COLO829 (cell line): ENCODE results near the gene FFAR3.

Experiments used
- DNase-seq: peaks from one replicate; pipeline ENCODE4 v3.0.0; 2012; ENCODE audit warnings: low spot score

FFAR3 gene, protein sequence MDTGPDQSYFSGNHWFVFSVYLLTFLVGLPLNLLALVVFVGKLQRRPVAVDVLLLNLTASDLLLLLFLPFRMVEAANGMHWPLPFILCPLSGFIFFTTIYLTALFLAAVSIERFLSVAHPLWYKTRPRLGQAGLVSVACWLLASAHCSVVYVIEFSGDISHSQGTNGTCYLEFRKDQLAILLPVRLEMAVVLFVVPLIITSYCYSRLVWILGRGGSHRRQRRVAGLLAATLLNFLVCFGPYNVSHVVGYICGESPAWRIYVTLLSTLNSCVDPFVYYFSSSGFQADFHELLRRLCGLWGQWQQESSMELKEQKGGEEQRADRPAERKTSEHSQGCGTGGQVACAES

GRCh38 chr19:35357867-35358573 lies at the start of gene FFAR3:
Gene FFAR3 (plus strand): TSS chr19:35358460. CDS start chr19:35358891, 431 bp downstream.
- no peak for DNase-seq

GRCh38 chr19:35308910-35309309 lies 49.4 kb upstream of the FFAR3 start:
- DNase-seq: no peak

DNA sequence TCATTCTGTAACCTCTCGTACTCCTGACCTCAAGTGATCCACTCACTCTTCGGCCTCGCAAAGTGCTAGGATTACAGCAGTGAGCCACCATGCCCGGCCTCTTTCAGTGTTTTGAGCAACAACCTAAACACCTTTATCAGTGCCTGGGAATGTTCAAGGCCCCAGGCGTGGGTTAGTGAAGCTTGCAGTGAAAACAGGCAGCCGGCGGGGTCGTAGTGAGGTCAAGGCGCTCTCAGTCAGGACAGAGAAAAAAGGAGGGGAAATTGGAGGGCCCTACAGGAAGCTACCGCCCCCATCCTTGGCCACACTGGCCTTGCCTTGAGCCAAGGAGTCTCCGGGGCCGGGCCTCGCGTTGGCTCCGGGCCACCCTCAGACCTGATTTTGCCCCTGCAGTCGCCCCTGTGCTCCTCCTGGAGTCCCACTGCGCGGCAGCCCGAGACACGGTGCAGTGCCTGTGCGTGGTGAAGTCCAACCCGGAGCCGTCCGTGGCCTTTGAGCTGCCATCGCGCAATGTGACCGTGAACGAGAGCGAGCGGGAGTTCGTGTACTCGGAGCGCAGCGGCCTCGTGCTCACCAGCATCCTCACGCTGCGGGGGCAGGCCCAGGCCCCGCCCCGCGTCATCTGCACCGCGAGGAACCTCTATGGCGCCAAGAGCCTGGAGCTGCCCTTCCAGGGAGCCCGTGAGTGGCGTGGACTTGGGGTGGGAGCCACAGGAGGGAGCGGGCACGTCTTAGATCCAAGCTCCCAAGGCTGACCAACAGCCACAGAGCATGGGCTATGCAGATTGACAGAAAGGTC lies 48.6 kb upstream of the FFAR3 start:
- peak; percentile 40 for DNase-seq

DNA sequence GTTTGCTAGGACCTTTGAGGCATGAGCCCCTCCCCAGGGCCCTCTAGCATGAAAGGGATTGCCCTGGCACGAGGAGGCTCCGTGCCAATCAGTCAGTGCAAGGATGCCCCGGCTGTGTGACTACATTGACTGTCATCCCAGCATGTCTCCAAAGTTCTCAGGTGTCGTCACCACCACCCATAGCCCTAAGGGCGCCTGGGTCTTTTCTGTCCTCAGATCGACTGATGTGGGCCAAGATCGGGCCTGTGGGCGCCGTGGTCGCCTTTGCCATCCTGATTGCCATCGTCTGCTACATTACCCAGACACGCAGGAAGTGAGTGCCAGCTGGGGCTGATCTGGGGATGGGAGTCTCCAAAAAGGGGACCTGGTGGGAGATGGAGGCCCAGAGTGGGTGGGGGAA lies 47.9 kb upstream of the FFAR3 start:
- no peak for DNase-seq

GRCh38 chr19:35310811-35311465 lies 47.3 kb upstream of the FFAR3 start:
- no peak for DNase-seq

GRCh38 chr19:35311901-35312665 lies 46.2 kb upstream of the FFAR3 start:
- DNase-seq: no peak

- no peak for DNase-seq
Observed at GRCh38 chr19:35313587-35313986, 44.7 kb upstream of the FFAR3 start.

DNA sequence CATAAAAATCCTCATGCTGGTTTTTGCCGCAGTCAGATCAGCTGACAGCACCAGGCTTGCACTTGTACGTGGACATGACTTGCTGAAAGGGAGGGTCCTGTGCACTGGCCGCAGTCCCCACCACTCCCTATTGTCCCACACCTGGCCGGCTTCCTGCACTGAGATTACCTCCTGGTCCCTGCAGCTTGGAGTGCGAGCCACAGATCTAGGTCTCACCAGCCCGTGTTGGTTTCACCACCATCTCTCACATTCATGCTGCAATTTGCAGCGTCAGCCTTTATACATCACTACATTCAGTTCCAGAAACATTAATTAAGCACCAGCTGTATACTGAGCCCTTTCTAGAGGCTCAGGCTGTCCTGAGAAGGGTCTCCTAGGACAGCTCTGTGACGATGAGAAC lies 44.2 kb upstream of the FFAR3 start:
- DNase-seq: no peak

DNA sequence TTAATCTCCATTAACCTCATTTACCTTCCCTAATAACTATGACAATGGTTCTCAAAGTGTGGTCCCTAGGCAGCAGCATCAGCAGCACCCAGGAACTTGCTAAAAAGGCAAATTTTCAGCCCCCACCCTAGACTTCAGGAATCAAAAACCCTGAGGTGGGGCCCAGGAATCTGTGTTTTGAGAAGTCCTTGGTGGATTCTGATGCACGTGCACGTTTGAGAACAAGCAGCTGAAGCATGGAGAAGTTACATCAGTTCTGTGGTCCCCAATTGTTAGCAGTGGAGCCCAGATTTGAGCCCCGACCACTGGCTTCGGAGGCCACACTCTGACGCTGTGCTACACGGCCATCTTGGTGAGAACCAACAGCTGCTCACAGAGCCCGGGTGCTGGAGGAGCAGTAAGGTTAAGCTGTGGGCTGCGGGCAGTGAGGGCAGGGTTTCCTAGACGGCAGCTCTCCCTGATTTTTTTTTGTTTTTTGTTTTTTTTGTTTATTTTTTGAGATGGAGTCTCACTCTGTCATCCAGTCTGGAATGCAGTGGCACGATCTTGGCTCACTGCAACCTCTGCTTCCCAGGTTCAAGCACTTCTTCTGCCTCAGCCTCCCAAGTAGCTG lies 43.3 kb upstream of the FFAR3 start:
- DNase-seq: no peak

GRCh38 chr19:35315883-35316282 lies 42.4 kb upstream of the FFAR3 start:
- DNase-seq: no peak

GRCh38 chr19:35316560-35316959 lies 41.7 kb upstream of the FFAR3 start:
- no peak for DNase-seq

DNA sequence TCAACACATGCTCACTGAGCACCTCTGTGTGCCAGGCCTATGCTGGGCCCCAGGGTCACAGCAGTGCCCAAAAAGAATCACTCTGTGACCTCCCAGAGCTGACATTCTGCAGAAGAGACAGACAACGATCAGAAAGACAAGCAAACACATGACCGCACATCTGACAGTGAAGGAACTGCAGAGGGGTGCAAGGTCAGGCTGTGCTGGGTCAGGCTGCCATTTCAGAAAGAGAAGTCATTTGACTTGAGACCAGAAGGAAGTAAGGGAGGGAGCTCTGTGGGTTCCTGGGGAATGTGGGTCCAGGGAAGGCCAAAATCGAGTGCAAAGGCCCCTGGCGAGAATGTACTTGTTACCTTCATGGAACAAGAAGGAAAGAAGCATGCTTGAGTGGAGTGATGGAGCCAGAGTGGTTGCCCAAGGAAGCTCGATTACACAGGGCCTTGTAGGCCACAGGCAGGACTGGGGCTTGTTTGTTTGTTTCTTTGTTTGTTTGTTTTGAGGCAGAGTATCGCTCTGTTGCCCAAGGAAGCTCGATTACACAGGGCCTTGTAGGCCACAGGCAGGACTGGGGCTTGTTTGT lies 40.7 kb upstream of the FFAR3 start:
- DNase-seq: no peak

DNA sequence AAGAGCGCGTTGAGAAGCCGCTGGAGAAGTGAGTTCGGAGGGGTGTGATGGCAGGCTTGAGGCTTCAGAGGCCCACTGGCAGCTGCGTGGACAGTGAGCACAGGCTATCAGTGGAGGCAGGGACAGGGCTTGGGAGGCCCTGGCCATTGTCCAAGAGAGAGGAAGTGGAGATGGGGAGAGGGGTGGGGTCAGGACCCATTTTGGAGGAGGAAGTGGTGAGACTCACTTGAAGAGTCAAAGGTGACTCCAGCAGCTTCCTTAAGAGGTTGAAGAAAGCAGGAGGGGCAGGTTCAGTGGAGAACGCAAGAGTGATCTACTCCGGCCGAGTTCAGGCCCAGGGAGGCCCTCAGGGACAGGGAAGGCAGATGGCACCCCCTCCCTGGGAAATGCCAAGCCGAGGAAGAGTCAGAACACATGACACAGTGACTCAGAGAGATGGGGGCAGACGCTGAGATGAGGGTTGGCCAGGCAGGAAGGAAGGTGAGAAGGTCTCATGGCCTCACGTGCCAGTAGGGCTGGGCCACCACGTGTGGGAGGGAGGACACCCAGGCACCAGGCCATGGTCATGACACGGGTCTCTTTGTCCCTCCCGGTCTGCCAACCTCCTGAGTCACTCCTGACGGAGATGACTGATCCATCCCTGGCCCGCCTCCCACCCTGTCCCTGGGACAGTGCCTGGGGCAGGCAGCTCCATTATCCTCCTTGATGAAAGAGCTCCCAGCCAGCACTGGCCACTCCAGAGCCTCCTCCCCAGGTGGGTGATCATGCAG lies 39.4 kb upstream of the FFAR3 start:
- peak; percentile 93 for DNase-seq

- no peak for DNase-seq
Observed at GRCh38 chr19:35320065-35320713, 38.1 kb upstream of the FFAR3 start.

DNA sequence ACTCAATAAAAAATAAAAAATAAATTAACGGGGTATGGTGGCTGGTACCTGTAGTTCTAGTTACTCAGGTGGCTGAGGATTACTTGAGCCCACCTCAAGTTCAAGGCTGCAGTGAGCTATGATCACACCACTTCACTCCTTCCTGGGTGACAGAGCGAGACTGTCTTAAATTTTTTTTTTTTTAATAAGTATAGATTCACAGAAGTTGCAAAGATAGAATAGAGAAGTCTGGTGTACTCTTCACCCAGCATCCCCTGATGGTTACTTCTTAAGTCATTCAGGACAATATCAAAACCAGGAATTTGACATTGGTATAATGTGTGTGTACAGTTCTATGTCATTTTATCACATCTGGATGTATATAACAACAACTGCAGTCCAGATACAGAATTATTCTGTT lies 37.0 kb upstream of the FFAR3 start:
- no peak for DNase-seq

DNA sequence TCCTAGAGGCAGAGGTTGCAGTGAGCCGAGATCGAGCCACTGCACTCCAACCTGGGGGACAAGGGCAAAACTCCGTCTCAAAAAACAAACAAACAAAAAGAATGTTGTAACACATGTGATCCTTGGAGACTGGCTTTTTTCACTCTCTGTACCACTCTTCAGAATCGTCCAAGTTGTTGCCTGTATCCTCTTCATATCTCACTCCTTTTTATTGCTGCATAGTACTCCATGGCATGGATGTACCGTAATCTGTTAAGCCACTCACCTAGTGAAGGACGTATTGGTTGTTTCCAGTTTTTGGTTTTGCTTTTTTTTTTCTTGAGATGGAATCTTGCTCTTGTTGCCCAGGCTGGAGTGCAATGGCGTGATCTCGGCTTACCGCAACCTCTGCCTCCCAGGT lies 36.2 kb upstream of the FFAR3 start:
- no peak for DNase-seq

GRCh38 chr19:35327642-35328041 lies 30.6 kb upstream of the FFAR3 start:
- DNase-seq: no peak

- no peak for DNase-seq
Observed at GRCh38 chr19:35328851-35329285, 29.4 kb upstream of the FFAR3 start, which contains the start of gene CD22. Gene CD22 (plus strand): TSS chr19:35329187. CDS start chr19:35332041, 2,854 bp downstream.

DNA sequence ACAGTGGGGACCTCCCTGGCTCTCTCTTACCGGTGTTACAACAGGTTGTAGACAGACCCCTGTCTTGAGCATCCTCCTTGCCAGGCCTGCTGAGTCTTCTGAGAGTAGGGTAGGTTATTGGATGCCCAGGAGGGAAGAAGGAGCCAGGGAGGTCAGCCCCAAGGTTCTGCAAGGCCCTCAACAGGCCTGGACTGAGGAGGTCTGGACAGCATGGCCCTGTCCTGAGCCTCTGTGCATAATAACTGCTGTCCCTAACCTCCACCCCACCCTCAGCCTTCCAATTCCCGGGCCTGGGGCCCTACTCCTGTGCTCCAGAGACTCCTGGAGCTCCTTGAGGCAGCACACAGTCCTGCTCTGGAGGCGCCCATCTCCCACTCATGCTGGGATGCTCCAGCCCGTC lies 28.9 kb upstream of the FFAR3 start:
- no peak for DNase-seq
